ENCODE results near the gene CNRIP1.

The CNRIP1 gene

DNA sequence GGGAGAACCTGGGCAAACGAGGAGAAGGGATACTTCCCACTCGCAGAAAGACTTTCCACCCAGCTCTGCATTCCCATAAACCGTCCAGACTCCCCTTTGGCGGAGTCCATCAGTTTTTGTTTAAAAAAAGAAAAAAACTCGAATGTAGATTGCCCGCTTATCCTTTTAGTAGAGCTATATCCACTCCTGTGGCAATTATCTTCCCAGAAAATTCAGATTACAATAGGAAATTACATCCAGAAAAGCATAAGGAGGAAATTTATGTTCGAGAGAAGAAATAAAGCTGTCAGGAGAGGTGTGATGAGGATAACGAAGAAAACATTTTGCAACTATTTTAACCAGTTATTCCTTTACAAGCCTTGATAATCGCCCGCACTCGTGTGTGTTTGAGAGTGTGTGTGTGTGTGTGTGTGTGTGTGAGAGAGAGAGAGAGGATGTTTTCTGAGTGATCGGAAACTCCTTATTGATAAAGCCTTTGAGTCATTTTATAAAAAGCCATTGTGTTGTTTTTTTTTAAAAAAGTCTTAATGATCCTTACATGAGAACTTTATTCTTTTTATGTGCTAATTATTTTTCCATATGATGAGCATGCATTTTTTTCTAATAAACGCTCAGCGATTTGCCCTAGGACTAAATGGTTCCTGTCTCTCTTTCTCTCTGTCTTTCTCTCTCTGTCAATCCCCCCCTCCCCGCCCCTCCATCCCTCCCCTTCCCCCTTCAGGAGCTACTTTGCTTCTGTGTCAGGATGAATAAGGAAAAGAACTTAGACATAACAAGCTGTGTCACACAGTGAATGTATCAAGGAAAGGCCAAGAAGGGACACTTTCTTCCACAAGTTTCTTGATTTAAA lies 66.3 kb downstream of the CNRIP1 start:
- DNase-seq (ENCODE audit: low read depth), result peak; percentile 57
- TF ChIP-seq, protein P1, sequence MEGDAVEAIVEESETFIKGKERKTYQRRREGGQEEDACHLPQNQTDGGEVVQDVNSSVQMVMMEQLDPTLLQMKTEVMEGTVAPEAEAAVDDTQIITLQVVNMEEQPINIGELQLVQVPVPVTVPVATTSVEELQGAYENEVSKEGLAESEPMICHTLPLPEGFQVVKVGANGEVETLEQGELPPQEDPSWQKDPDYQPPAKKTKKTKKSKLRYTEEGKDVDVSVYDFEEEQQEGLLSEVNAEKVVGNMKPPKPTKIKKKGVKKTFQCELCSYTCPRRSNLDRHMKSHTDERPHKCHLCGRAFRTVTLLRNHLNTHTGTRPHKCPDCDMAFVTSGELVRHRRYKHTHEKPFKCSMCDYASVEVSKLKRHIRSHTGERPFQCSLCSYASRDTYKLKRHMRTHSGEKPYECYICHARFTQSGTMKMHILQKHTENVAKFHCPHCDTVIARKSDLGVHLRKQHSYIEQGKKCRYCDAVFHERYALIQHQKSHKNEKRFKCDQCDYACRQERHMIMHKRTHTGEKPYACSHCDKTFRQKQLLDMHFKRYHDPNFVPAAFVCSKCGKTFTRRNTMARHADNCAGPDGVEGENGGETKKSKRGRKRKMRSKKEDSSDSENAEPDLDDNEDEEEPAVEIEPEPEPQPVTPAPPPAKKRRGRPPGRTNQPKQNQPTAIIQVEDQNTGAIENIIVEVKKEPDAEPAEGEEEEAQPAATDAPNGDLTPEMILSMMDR (IDR thresholded peaks at IDR 0.05; ENCODE audit: insufficient read depth, low read depth, low read length, missing control alignments), result no peak
- H3K4me3 ChIP-seq (ENCODE audit: low read depth, low read length), result peak overlapping the region; percentile 94

- DNase-seq (ENCODE audit: low read depth), result peak; percentile 99
- TF ChIP-seq, protein P1 (IDR thresholded peaks at IDR 0.05; ENCODE audit: insufficient read depth, low read depth, low read length, missing control alignments), result no peak
- peak within 1 kb of the TSS; percentile 98 for H3K4me3 ChIP-seq (ENCODE audit: low read depth, low read length)
Measured at GRCh38 chr2:68252400-68253218, 67.1 kb downstream of the CNRIP1 start, which contains the start of gene PPP3R1. Gene PPP3R1 (minus strand): TSS chr2:68252532. CDS start chr2:68252127, 405 bp downstream.

DNA sequence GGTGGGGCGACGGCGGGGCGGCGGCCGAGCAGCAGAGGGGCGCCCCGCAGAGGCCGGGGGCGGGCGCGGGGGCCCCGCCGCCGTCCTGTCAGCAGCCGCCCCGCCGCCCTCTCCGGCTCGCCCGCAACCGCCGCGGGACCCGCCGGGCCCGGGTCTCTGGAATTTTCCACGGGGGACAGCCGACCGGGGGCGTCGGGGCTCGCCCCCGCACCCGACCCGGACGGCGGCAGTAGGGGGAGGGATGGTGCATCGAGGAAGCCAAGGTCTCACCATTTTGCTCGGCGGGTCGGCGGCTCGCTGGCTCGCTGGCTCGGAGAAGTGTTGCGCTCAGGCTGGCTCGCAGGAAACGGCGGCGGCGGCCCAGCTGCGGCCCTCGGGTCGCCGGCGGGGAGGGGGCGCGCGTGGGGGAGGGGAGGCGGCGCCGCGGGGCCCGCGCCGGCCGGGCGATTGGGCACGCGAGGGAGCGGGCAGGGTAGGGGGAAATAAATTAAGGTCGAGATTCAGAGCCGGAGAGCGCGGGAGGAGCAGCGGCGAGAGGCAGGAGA lies 67.8 kb downstream of the CNRIP1 start:
- TF ChIP-seq, protein P1 (IDR thresholded peaks at IDR 0.05; ENCODE audit: insufficient read depth, low read depth, low read length, missing control alignments), result no peak
- peak; percentile 50 for DNase-seq (ENCODE audit: low read depth)
- H3K4me3 ChIP-seq (ENCODE audit: low read depth, low read length), result peak overlapping the region; percentile 98

- DNase-seq (ENCODE audit: low read depth), result peak; percentile 91
- H3K4me3 ChIP-seq (ENCODE audit: low read depth, low read length), result peak overlapping the region; percentile 98
- TF ChIP-seq, protein P1 (IDR thresholded peaks at IDR 0.05; ENCODE audit: insufficient read depth, low read depth, low read length, missing control alignments), result peak; percentile 73
Measured at GRCh38 chr2:68251187-68251854, 68.4 kb downstream of the CNRIP1 start.

DNA sequence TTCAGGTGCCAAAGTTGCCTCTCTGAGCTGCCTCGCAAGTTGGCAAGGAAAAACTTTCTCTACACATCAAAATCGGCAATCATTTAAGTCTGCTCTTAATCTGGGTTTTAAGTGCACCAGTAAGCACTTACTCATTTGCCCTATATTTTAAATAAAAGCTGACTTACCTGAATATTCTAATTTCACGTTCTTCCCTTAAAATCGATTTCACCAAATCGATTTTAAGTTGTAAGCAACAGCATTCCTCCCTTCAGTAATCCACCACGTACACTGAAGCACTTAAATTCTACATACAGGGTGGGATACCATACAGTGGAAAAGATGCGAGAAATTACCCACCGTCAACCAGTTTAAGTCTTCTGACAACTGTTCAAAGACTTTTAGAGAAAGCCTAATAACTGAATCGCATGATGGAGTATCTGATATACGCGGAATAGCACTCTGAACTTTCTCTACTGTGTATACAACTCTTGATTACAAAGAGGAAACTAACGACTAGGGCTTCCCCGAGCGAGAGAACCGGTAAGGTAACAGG lies 69.0 kb downstream of the CNRIP1 start:
- TF ChIP-seq, protein P1 (IDR thresholded peaks at IDR 0.05; ENCODE audit: insufficient read depth, low read depth, low read length, missing control alignments), result no peak
- H3K4me3 ChIP-seq (ENCODE audit: low read depth, low read length), result peak overlapping the region; percentile 98
- DNase-seq (ENCODE audit: low read depth), result no peak

DNA sequence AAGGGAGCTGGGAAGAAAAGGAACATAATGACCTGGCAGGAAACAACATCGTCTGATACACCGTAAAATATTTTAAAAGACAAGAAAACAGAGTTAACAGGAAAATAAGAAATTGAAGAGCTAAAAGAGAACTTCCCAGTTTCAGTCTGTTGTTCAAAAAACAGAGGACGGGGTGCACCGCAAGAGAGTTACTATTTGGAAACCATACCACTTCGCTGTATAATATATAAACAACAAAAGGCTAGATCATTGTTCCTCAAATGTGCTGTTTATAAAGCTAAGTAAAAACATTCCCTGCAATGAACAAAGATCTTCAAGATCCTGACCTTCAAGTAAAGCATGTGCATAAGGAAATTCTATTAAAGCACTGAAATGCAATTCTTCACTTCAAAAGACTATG lies 69.6 kb downstream of the CNRIP1 start:
- TF ChIP-seq, protein P1 (IDR thresholded peaks at IDR 0.05; ENCODE audit: insufficient read depth, low read depth, low read length, missing control alignments), result no peak
- DNase-seq (ENCODE audit: low read depth), result no peak
- H3K4me3 ChIP-seq (ENCODE audit: low read depth, low read length), result peak overlapping the region; percentile 98
